GM18508 (cell line): ENCODE data around the gene AMH.

Experiments
- ATAC-seq: cut with Tn5 transposase; IDR thresholded peaks from one replicate; pipeline ENCODE4 v1.9.1; 2021; ENCODE audit warnings: moderate number of reproducible peaks; ENCODE audit not compliant: insufficient read depth, unreplicated experiment

Gene AMH

GRCh38 chr19:2219726-2220125 lies 29.4 kb upstream of the AMH start:
- ATAC-seq, result no peak

- ATAC-seq, result no peak
These were observed 27.8 kb upstream of the AMH start for GRCh38 chr19:2221250-2221831.

GRCh38 chr19:2221918-2222317 lies 27.2 kb upstream of the AMH start:
- no peak for ATAC-seq

GRCh38 chr19:2223391-2223790 lies 25.7 kb upstream of the AMH start:
- ATAC-seq, result no peak

GRCh38 chr19:2223959-2224358 lies 25.2 kb upstream of the AMH start:
- no peak for ATAC-seq

- ATAC-seq, result no peak
These were observed 24.3 kb upstream of the AMH start for GRCh38 chr19:2224754-2225349.

- no peak for ATAC-seq
These were observed 23.6 kb upstream of the AMH start for GRCh38 chr19:2225415-2226050.

GRCh38 chr19:2226051-2226839 lies 22.9 kb upstream of the AMH start:
- ATAC-seq, result no peak

- no peak for ATAC-seq
These were observed 22.2 kb upstream of the AMH start for GRCh38 chr19:2226840-2227360.

GRCh38 chr19:2227415-2228156 lies 21.5 kb upstream of the AMH start:
- ATAC-seq, result no peak

GRCh38 chr19:2228157-2229030 lies 20.7 kb upstream of the AMH start:
- no peak for ATAC-seq

GRCh38 chr19:2229103-2230032 lies 19.8 kb upstream of the AMH start:
- no peak for ATAC-seq

- no peak for ATAC-seq
These were observed 19.0 kb upstream of the AMH start for GRCh38 chr19:2230033-2230531.

- no peak for ATAC-seq
These were observed 18.2 kb upstream of the AMH start for GRCh38 chr19:2230807-2231533.

GRCh38 chr19:2231621-2232221 lies 17.4 kb upstream of the AMH start:
- no peak for ATAC-seq

GRCh38 chr19:2232286-2233151 lies 16.6 kb upstream of the AMH start:
- no peak for ATAC-seq
